Calu3 (cell line): ENCODE results near the gene TRDN. TPM values are rescaled to one million over a fixed set of nuclear protein-coding genes. Genes with fewer than 3 reads are reported as not detected.
"Not testable (repeated sequence)": the region's sequence is repeated elsewhere in the genome, so short reads cannot be mapped to it uniquely, and the experiment has no call there.

ENCODE experiments used
- BruUV-seq: library from RNA; stranded (reverse); fragments of 400-500 nt; replicated peaks from 2 replicates; lab custom pipeline; 2021; lab: Mats Ljungman, UMichigan
- CTCF ChIA-PET: fragments of 300-600 bp; sonication (Branson Sonifier 250); formaldehyde crosslinking; loops from one replicate; lab custom pipeline; 2022; ENCODE audit warnings: antibody characterized with exemption; lab: Charles Lee
- DNase-seq: peaks from one replicate; pipeline ENCODE4 v3.0.0; 2022
- H3K27ac Mint-ChIP-seq: one replicate; pipeline ENCODE4 v1.8.0; 2022; ENCODE audit warnings: mixed read lengths; ENCODE audit not compliant: unreplicated experiment
- H3K27me3 Mint-ChIP-seq: one replicate; pipeline ENCODE4 v1.8.0; 2022; ENCODE audit warnings: mixed read lengths; ENCODE audit not compliant: unreplicated experiment
- H3K36me3 Mint-ChIP-seq: one replicate; pipeline ENCODE4 v1.8.0; 2022; ENCODE audit warnings: mild to moderate bottlenecking, moderate library complexity, mixed read lengths; ENCODE audit not compliant: insufficient read depth, unreplicated experiment
- H3K4me1 Mint-ChIP-seq: one replicate; pipeline ENCODE4 v1.8.0; 2022; ENCODE audit warnings: mild to moderate bottlenecking, low read depth, mixed read lengths; ENCODE audit not compliant: unreplicated experiment
- H3K4me3 Mint-ChIP-seq: one replicate; pipeline ENCODE4 v1.8.0; 2022; ENCODE audit warnings: mild to moderate bottlenecking, low read depth, moderate library complexity, mixed read lengths; ENCODE audit not compliant: unreplicated experiment
- H3K9me3 Mint-ChIP-seq: one replicate; pipeline ENCODE4 v1.8.0; 2022; ENCODE audit warnings: low read depth, mixed read lengths; ENCODE audit not compliant: unreplicated experiment
- intact Hi-C: fragments of 100-400 bp; cut with micrococcal nuclease; formaldehyde crosslinking; loops from one replicate; pipeline ENCODE4 v1.10.0; 2022; ENCODE audit not compliant: unreplicated experiment
- total RNA-seq: library from RNA; stranded (reverse); gene quantifications from 2 replicates; pipeline ENCODE4 v1.2.3, GENCODE V29; 2022
- TF ChIP-seq, protein P1 (sequence below): fragments of 200-600 bp; IDR thresholded peaks from one replicate; pipeline ENCODE4 v1.8.0; 2022; ENCODE audit warnings: antibody characterized with exemption; ENCODE audit not compliant: unreplicated experiment

TRDN gene
- total RNA-seq, 1 experiment from 2014 or later = not detected

DNA sequence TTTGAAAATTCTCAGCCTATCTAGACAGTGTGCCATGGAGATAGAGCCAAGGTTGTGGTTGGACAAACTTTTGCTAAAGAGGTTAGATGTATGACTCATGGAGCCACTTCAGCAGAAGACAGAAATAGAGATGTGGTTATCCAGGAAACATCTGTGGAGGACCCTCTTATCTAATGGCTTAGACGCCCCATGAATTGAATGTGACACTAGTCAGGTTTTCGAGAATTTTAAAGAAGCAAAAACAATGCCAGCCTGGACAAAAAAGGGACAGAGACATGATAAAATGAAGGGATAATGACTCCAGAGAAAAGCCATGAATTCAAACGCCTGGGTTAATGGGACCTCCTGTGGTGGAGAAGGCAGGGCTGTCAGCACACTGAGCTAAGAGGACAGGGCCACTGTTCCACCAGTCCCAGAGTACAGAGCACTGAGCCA is 360.2 kb downstream of the TRDN start:
- TF ChIP-seq, protein P1, sequence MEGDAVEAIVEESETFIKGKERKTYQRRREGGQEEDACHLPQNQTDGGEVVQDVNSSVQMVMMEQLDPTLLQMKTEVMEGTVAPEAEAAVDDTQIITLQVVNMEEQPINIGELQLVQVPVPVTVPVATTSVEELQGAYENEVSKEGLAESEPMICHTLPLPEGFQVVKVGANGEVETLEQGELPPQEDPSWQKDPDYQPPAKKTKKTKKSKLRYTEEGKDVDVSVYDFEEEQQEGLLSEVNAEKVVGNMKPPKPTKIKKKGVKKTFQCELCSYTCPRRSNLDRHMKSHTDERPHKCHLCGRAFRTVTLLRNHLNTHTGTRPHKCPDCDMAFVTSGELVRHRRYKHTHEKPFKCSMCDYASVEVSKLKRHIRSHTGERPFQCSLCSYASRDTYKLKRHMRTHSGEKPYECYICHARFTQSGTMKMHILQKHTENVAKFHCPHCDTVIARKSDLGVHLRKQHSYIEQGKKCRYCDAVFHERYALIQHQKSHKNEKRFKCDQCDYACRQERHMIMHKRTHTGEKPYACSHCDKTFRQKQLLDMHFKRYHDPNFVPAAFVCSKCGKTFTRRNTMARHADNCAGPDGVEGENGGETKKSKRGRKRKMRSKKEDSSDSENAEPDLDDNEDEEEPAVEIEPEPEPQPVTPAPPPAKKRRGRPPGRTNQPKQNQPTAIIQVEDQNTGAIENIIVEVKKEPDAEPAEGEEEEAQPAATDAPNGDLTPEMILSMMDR = no peak
- H3K27ac Mint-ChIP-seq = no peak overlapping the region
- no peak for DNase-seq
- no peaks in the 10 kb centered on the region for H3K9me3 Mint-ChIP-seq
- H3K36me3 Mint-ChIP-seq = no peaks in the 10 kb centered on the region
- no peaks in the 10 kb centered on the region for H3K27me3 Mint-ChIP-seq
- intact Hi-C loops = no loop called here
- no peaks in the 10 kb centered on the region for H3K4me1 Mint-ChIP-seq
- no peak overlapping the region for H3K4me3 Mint-ChIP-seq
- BruUV-seq = no TSS peak
- CTCF ChIA-PET = no interaction called here

DNA sequence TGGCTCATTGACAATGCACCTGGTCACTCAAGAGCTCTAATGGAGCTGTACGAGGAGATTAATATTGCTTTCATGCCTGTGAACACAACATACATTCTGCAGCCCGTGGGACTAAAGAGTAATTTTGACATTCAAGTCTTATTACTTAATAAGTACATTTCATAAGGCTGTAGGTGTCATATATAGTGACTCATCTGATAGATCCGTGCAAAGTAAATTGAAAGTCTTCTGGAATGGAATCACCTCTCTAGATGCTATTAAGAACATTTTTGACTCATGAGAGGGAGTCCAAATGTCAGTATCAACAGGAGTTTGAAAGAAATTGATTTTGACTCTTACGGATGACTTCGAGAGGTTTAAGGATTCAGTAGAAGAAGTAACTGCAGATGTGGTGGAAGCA is 372.8 kb downstream of the TRDN start:
- no peak overlapping the region for H3K4me3 Mint-ChIP-seq
- no peaks in the 10 kb centered on the region for H3K27me3 Mint-ChIP-seq
- H3K4me1 Mint-ChIP-seq = peaks cover 8% of the 10 kb centered on the region
- TF ChIP-seq, protein P1 = no peak
- H3K27ac Mint-ChIP-seq = no peak overlapping the region
- intact Hi-C loops = no loop called here
- no peak for DNase-seq
- no TSS peak for BruUV-seq
- H3K36me3 Mint-ChIP-seq = no peaks in the 10 kb centered on the region
- CTCF ChIA-PET = no interaction called here
- peaks cover 2% of the 10 kb centered on the region for H3K9me3 Mint-ChIP-seq

DNA sequence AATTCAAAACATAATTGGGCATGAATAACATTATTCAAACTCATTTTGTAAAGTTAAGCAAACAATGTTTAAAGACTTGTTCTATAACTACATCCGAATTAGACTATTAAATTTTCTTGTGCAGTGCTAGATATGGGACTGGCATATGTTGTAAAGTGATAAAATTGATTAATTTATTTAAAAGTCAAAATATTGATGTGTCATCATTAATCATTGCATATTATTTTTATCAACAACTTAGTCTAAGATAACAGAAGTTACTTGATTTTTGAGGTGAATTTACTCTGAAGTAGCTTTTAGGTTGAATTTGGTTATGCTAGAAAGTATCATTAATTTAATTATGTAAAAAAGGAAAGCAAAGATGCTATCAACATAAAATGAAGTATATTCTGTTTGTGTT is 396.1 kb downstream of the TRDN start:
- CTCF ChIA-PET = no interaction called here
- TF ChIP-seq, protein P1 = no peak
- BruUV-seq = no TSS peak
- H3K4me3 Mint-ChIP-seq = no peak overlapping the region
- H3K9me3 Mint-ChIP-seq = peaks cover 3% of the 10 kb centered on the region
- H3K4me1 Mint-ChIP-seq = no peaks in the 10 kb centered on the region
- DNase-seq = no peak
- no peaks in the 10 kb centered on the region for H3K27me3 Mint-ChIP-seq
- intact Hi-C loops = no loop called here
- H3K27ac Mint-ChIP-seq = no peak overlapping the region
- H3K36me3 Mint-ChIP-seq = no peaks in the 10 kb centered on the region

DNA sequence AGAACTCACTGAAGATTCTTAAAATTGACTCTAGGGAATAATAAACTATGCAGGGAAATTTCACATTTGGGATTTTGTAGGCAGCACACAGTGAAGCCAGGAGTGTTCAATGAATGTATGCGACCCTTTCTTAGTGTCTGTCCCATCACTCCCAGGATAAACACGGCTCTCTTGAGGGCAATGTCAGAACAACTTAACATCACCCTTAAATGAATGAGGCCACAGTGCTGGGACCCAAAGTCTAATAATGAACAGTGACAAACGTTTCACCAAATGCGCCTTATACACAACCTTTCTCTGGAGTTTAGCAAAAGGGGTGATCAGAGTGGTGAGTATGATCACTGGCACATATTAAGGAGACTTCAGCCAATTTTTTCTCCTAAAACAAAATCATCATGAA is 403.4 kb downstream of the TRDN start:
- TF ChIP-seq, protein P1 = no peak
- Mint-ChIP-seq H3K36me3 (no peaks in the 10 kb centered on the region), H3K4me3 (no peak overlapping the region), H3K4me1 (no peaks in the 10 kb centered on the region), H3K27me3 (no peaks in the 10 kb centered on the region), H3K9me3 (no peaks in the 10 kb centered on the region), H3K27ac (no peak overlapping the region)
- CTCF ChIA-PET = no interaction called here
- intact Hi-C loops = no loop called here
- no peak for DNase-seq
- no TSS peak for BruUV-seq

DNA sequence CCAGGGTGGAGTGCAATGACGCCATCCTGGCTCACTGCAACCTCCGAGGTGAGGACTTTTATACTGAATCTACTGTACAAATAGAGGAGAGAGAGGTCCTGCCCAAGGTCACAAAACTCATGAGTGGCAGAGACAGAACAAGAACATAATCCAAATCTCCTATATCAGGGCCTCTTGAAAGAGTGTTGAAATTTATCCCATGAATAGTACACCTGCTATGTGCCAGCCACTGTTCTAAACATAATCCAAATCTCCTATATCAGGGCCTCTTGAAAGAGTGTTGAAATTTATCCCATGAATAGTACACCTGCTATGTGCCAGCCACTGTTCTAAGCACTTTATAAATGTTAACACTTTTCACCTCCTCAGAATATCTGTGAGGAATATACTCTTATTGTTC is 409.0 kb downstream of the TRDN start:
- H3K4me1 Mint-ChIP-seq, DNase-seq, intact Hi-C loops, H3K4me3 Mint-ChIP-seq, H3K27me3 Mint-ChIP-seq, BruUV-seq, H3K27ac Mint-ChIP-seq, H3K9me3 Mint-ChIP-seq, H3K36me3 Mint-ChIP-seq, CTCF ChIA-PET: not testable (repeated sequence)
